GM19372 (cell line): ENCODE results near the gene CYS1.
"Not testable (repeated sequence)": the region's sequence is repeated elsewhere in the genome, so short reads cannot be mapped to it uniquely, and the experiment has no call there.

ENCODE experiments used
- ATAC-seq: cut with Tn5 transposase; IDR thresholded peaks from one replicate; pipeline ENCODE4 v1.9.1; 2021; ENCODE audit warnings: mild to moderate bottlenecking, low read depth, moderate library complexity; ENCODE audit not compliant: unreplicated experiment

CYS1 gene

GRCh38 chr2:10016001-10016801 is 64.0 kb downstream of the CYS1 start:
- no peak for ATAC-seq

DNA sequence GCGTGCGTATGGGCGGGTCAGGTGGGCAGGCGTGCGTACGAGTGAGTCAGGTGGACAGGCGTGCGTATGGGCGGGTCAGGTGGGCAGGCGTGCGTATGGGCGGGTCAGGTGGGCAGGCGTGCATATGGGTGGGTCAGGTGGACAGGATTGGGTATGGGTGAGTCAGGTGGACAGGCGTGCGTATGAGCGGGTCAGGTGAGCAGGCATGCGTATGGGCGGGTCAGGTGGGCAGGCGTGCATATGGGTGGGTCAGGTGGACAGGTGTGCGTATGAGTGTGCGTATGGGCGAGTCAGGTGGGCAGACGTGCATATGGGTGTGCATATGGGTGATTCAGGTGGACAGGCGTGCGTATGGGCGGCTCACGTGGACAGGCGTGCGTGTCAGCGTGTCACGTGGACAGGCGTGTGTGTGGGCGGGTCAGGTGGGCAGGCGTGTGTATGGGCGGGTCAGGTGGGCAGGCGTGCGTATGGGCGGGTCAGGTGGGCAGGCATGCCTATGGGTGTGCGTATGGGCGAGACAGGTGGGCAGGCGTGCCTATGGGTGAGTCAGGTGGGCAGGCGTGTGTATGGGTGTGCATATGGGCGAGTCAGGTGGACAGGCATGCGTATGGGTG is 64.7 kb downstream of the CYS1 start:
- ATAC-seq, result not testable (repeated sequence)

GRCh38 chr2:10014418-10015190 is 65.6 kb downstream of the CYS1 start:
- no peak for ATAC-seq

GRCh38 chr2:10013651-10014417 is 66.4 kb downstream of the CYS1 start:
- ATAC-seq, result not testable (repeated sequence)

DNA sequence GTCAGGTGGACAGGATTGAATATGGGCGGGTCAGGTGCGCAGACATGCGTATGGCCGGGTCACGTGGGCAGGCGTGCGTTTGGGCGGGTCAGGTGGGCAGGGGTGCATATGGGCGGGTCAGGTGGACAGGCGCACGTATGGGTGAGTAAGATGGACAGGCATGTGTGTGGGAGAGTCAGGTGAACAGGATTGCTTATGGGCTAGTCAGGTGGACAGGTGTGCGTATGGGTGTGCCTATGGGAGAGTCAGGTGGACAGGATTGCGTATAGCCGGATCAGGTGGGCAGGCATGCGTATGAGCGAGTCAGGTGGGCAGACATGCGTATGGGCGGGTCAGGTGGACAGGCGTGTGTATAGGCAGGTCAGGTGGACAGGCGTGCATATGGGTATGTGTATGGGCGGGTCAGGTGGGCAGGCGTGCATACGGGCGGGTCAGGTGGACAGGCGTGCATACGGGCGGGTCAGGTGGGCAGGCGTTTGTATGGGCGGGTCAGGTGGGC is 67.2 kb downstream of the CYS1 start:
- ATAC-seq, result no peak

GRCh38 chr2:10012366-10012962 is 67.7 kb downstream of the CYS1 start:
- ATAC-seq, result not testable (repeated sequence)

DNA sequence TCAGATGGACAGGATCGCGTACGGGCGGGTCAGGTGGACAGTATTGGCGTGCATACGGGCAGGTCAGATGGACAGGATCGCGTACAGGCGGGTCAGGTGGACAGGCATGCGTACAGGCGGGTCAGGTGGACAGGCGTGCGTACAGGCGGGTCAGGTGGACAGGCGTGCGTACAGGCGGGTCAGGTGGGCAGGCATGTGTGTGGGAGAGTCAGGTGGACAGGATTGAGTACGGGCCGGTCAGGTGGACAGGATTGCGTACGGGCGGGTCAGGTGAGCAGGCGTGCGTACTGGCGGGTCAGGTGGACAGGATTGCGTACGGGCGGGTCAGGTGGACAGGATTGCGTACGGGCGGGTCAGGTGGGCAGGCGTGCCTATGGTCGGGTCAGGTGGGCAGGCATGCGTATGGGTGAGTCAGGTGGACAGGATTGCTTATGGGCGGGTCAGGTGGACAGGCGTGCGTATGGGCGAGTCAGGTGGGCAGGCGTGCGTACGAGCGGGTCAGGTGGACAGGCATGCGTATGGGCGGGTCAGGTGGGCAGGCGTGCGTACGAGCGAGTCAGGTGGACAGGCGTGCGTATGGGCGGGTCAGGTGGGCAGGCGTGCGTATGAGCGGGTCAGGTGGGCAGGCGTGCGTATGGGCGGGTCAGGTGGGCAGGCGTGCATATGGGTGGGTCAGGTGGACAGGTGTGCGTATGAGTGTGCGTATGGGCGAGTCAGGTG is 68.4 kb downstream of the CYS1 start:
- ATAC-seq, result not testable (repeated sequence)

GRCh38 chr2:10010861-10011605 is 69.2 kb downstream of the CYS1 start:
- ATAC-seq, result not testable (repeated sequence)

DNA sequence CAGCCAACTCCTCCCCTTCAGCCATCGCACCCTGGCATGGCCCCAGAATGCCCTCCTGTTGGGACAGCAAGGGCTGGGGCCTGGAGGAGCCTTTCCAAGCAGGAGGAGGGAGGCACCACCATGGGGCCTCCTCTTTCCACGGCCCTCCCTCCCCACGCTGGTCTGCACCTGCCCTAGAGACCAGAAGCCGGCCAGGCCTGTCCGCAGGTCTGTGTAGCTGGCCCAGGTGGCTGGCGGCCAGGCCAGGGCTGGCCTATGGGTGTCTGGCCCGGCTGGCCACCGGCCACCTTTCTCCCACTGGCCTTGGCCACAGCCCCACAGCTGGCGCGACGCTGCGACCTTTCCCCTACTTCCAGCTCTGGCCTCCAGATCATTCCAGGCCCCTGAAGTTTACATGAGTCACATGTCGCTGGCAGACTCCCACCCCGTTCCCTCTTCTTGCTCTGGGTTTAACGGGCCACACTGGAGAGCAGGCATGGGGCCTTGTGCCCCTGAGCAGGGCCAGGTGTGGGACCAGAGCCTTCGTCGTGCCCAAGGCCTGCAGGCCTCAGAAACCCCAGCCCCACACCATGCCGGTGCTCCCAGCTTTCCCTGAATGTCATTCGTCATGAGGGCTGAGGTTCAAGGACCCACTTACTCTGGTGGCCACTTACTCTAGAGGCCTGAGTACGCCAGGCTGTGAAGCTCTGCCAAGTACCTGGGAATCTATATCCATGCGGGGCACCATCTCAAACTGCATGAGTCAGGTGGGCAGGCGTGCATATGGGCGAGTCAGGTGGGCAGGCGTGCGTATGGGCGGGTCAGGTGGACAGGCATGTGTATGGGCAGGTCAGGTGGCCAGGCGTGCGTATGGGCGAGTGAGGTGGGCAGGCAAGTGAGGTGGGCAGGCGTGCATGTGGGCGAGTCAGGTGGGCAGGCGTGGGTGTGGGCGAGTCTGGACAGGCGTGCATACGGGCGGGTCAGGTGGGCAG is 70.1 kb downstream of the CYS1 start:
- ATAC-seq, result no peak

- ATAC-seq, result no peak
Measured at GRCh38 chr2:10009271-10009810, 70.9 kb downstream of the CYS1 start.

GRCh38 chr2:10008809-10009176 is 71.4 kb downstream of the CYS1 start:
- ATAC-seq, result no peak

DNA sequence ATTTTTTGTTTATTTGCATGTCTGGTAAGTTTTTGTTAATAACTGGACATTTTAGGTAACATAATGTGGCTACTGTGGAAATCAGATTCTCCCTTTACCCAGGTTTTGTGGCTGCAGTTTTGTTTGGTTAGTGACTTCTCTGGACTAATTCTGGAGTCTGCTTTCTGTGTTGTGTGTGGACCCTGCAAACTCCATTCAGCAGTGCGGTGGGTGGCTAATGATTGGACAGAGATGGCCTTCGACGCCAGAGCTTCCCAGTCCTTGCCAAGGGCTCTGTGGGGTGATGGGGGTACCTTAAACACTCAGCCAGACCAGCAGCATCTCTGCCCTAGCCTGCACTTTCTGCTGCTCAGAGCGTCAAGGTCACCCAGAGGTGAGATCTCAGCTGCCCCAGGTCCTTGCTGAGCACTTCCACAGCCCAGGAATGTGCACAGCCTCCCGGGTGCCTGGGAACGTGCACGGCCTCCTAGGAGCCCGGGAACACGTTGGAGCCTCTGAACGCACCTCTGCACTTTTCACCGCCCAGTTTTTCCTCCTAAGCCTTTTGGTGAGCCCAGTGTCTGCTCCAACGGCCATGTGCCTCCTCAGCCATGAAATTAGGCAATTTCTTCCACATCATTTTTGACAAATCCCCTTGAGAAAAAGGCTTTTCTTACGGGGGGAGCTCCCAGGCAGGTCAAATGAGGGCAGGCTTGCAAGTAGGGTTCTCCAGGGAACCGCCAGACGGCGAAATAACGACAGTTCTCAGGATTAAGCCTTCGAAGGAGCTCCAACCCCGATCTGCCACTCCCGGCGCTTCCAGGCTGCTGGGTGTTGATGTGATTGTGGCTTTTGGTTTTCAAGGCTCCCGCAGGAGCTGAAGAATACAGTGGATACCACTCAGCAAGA is 72.0 kb downstream of the CYS1 start:
- no peak for ATAC-seq

- ATAC-seq, result no peak
Measured at GRCh38 chr2:10007435-10007834, 72.8 kb downstream of the CYS1 start.
